ENCODE data around the gene ARHGAP1.

ARHGAP1 gene

DNA sequence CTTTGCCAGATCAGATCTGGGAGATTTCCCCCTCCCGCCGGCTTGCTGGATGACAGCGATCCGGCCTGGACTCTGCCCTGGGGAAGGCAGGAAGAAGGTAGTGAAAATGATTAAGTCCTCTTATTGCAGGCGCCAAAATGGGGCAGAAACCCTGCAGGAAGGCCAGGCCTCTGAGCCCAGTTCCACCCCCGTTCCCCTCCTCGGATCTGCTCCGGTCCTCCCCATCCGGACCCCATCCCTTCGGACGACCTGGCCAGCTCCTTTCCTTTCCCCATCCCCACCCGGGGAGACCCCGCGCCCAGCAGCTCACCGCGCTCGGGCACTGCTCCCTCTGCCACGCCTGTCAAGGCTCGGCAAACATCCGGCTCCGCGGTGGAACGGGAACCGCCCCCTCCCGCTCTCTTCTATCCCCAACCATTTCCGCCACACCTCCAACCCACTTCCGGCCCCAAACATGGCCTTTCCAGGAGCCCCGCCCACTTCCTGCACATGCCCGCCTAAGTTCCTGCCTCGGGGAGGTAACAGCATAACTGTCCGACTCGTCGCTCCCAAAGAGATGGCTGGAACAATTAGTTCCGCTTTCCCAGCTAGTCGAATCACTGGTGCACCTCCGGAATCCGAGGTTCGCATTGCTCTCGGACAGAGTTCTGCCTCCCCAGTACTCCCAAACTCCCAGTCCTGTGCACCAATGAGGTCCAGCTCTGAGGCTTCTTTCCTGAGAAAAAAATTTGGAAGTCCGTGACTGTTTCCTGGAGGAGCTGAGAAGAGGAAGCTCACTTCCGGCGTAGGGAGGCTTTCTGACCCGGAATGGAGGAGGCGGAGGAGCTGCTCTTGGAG lies at the start of gene ARHGAP1, which contains the start of gene ZNF408:
Gene ARHGAP1 (minus strand): TSS at position 379 of the 837 bp plus-strand sequence. CDS start 4,512 bp downstream, outside the sequence.
Gene ZNF408 (plus strand): TSS at position 791 of the 837 bp plus-strand sequence. CDS start 17 bp downstream, at position 808.
- DNase-seq (ENCODE audit: low read depth in 4 of 4, low spot score in 1 of 4), result peak; percentile 97 to 100 (median 100)

DNA sequence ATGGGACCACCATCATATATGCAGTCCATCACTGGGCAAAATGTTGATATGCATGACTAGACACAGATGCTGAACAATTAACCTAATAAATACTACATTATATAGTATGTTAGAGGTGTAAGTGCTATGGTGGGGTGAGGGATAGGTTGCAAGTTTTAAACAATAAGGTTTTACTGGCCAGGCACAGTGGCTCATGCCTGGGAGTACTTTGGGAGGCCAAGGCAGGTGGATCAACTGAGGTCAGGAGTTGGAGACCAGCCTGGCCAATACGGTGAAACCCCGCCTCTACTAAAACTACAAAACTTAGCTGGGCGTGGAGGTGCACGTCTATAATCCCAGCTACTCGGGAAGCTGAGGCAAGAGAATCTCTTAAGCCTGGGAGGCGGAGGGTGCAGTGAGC lies 46.7 kb upstream of the ARHGAP1 start:
- DNase-seq (ENCODE audit: low read depth in 4 of 4, low spot score in 1 of 4), result no peak

- DNase-seq (ENCODE audit: low read depth in 4 of 4, low spot score in 1 of 4), result no peak
Observed at GRCh38 chr11:46745995-46746394, 45.6 kb upstream of the ARHGAP1 start.

DNA sequence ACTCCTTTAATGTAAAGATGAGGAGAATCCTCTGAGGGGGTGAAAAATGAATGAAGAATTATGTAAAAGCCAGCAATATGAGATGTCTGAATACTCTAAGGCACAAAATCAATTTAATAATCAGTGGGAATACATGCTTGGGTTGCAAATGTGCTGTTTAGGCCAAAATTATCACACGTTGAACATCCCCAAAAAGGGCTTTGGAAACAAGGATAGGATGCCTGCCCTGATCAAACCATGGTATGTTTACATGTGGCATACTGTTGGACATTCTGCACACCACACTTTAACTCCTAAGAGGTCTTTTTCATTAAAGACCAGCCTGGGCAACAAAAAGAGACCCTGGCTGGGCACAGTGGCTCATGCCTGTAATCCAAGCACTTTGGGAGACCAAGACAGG lies 44.9 kb upstream of the ARHGAP1 start:
- no peak for DNase-seq (ENCODE audit: low read depth in 4 of 4, low spot score in 1 of 4)

GRCh38 chr11:46743693-46744339 lies 43.4 kb upstream of the ARHGAP1 start:
- no peak for DNase-seq (ENCODE audit: low read depth in 4 of 4, low spot score in 1 of 4)

DNA sequence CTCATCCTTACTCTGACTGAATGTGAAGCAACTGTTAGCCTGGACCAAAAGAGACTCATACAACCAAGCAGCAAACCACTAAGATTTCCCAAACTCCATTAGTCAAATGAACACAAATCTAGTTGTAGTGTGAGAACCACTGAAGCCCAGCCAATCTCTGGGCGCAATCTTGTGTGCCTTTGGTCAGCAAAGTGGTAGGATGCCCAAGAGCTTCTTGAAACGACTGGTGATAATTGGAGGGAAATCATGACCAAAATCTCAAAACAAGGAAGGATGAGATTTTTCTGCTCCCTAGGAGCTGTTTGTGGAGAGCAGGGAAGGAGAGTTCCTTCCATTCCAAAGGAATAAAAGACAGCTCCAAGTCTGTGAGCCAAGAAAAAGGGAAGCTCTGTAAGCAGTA lies 42.6 kb upstream of the ARHGAP1 start:
- DNase-seq (ENCODE audit: low read depth in 4 of 4, low spot score in 1 of 4), result no peak

DNA sequence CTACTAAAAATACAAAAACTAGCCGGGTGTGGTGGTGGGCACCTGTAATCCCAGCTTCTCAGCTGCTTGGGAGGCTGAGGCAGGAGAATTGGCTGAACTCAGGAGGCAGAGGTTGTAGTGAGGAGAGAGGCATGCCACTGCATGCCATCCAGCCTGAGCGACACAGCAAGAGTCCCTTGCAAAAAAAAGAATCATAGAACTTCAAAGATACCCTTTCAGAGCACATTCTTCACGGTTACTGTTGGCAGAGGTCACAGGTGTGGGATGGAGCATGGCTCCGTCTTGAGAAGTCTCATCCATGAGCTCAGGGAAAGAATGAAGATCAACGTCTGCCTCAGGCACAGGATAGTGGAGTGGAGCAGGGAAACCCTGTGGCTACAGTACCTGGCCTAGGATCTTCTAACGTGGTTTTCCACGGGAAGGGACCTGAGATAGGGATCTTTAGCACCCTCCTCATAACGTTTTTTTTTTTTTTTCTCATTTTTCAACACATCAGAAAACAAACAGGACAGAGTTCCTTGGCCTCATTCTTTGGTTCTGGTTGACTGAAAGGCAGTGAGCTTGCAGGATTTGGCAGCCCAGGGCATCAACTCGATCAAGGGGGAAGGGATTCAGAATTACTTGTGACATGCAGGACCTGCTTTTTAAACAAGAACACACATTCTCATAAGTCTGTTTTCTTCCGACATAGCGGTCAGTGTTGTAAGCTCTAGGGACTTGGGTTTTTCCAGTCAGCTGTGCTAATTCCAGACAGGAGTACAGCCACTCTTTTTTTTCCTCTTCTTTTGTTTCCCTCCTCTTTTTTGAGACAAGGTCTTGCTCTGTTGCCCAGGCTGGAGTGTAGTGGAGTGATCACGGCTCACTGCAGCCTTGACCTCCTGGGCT lies 41.4 kb upstream of the ARHGAP1 start:
- DNase-seq (ENCODE audit: low read depth in 4 of 4, low spot score in 1 of 4), result no peak

DNA sequence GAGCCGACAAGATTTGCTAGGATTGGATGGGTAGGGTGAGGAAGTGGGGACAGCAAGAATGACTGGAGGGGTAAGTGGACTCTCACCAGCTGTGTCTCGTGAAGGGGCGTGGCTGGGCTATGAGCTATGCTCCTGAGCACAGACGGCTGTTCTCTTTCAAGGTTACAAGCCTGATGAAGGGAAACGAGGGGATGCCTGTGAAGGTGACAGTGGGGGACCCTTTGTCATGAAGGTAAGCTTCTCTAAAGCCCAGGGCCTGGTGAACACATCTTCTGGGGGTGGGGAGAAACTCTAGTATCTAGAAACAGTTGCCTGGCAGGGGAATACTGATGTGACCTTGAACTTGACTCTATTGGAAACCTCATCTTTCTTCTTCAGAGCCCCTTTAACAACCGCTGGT lies 38.5 kb upstream of the ARHGAP1 start:
- DNase-seq (ENCODE audit: low read depth in 4 of 4, low spot score in 1 of 4), result no peak

DNA sequence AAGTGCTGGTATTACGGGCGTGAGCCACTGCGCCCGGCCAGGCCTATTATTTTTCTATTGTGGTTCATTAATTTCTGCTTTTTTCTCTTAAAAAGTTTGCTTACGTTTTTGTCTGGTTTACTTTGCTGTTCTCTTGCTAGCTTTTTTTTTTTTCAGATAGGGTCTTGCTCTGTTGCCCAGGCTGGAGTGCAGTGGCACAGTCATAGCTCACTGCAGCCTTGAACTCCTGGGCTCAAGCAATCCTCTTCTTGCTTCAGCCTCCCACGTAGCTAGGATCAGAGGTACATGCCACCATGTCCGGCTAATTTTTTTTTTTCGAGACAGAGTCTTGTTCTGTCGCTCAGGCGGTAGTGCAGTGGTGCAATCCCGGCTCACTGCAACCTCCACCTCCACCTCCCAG lies 37.3 kb upstream of the ARHGAP1 start:
- no peak for DNase-seq (ENCODE audit: low read depth in 4 of 4, low spot score in 1 of 4)

DNA sequence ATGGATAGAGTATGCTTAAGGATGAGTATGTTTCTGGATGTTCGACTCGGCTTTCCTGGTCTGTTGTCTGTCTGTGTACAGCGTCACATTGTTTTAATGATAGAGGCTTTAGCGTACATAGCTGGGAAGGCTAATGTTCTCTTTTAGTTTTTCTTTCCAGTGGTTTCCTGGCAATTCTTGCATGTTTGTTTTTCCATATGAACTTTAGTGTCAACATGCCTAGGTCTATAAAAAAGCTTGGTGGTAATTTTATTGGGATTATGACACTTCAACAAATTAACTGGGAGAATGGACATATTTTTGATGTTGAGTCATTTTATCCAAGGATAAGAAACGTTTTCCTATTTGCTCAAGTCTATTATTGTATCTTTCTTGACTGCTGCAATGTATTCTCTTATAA lies 36.2 kb upstream of the ARHGAP1 start:
- DNase-seq (ENCODE audit: low read depth in 4 of 4, low spot score in 1 of 4), result no peak

DNA sequence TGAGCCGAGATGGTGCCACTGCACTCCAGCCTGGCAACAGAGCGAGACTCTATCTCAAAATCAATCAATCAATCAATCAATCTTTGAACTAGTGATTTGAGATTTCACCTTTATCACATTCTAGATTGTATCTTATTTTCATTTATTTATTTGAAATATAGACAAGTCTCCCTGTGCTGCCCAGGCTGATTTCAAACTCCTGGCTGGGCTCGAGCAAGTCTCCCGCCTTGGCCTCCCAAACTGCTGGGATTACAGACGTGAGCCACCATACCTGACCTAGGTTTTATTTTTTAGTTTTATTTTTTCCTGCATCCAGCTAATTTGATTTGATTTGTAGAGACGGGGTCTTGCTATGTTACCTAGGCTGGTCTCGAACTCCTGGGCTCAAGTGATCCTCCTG lies 35.7 kb upstream of the ARHGAP1 start:
- no peak for DNase-seq (ENCODE audit: low read depth in 4 of 4, low spot score in 1 of 4)

- no peak for DNase-seq (ENCODE audit: low read depth in 4 of 4, low spot score in 1 of 4)
Observed at GRCh38 chr11:46733234-46733633, 32.8 kb upstream of the ARHGAP1 start.

GRCh38 chr11:46731545-46731944 lies 31.1 kb upstream of the ARHGAP1 start:
- DNase-seq (ENCODE audit: low read depth in 4 of 4, low spot score in 1 of 4), result no peak

GRCh38 chr11:46729110-46730027 lies 28.9 kb upstream of the ARHGAP1 start:
- DNase-seq (ENCODE audit: low read depth in 4 of 4, low spot score in 1 of 4), result no peak

- DNase-seq (ENCODE audit: low read depth in 4 of 4, low spot score in 1 of 4), result no peak
Observed at GRCh38 chr11:46728659-46729040, 28.2 kb upstream of the ARHGAP1 start.

- DNase-seq (ENCODE audit: low read depth in 4 of 4, low spot score in 1 of 4), result no peak
Observed at GRCh38 chr11:46727952-46728658, 27.7 kb upstream of the ARHGAP1 start.

DNA sequence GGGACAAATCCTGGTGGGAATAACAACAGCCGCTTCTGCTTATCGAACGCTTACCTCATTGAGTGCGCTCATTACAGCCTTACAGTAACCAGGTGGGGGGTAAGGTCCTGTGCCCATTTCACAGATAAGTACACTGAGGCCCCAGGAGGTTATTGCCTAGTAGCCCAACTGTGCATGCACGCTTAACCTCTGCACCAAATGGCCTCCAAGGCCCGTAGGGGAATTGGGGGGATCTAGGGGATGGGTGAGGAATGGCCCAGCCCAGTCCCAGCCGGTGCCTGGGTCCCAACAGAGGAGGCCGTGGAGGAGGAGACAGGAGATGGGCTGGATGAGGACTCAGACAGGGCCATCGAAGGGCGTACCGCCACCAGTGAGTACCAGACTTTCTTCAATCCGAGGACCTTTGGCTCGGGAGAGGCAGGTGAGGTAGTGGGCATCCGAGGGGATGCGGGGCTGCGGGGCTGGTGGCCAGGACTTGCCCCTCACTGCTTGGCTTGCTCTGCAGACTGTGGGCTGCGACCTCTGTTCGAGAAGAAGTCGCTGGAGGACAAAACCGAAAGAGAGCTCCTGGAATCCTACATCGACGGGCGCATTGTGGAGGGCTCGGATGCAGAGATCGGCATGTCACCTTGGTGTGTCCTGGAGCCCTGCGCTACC lies 25.9 kb upstream of the ARHGAP1 start:
- DNase-seq (ENCODE audit: low read depth in 4 of 4, low spot score in 1 of 4), result no peak

DNA sequence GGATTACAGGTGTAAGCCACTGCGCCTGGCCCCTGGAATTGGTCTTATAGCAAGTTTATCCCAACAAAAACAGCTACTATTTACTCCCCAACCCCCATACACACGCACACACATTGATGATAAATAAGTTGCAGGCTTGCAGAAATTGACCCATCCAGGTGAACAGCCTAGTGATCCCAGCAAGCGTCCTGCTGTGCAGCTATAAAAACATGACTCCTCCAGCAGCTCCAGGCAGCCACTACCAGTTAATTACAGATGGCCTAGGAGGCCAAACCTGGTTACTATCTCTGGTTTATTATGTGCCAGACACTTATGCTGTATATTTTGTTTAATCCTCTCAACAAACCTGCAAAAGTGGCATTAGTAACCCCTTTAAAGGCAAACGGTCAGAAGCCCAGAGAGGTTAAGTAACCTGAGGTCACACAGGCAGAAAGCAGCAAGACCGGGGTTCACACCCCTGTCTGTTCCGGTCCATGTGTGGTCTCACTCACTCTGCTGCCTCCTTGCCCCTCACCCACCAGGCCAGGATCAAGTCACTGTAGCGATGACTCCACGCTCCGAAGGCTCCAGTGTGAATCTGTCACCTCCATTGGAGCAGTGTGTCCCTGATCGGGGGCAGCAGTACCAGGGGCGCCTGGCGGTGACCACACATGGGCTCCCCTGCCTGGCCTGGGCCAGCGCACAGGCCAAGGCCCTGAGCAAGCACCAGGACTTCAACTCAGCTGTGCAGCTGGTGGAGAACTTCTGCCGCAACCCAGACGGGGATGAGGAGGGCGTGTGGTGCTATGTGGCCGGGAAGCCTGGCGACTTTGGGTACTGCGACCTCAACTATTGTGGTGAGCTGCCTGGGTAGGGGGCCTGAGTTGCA lies 25.2 kb upstream of the ARHGAP1 start:
- no peak for DNase-seq (ENCODE audit: low read depth in 4 of 4, low spot score in 1 of 4)
